HCT116 (cell line): ENCODE data around the gene HSD17B12. TPM values are rescaled to one million over a fixed set of nuclear protein-coding genes. Genes with fewer than 3 reads are reported as not detected.
A peak's percentile ranks its signal among the peaks of the same experiment; 100 is the strongest.

Source experiments
- ATAC-seq: fragments of 200-7000 bp; cut with Tn5 transposase; 2 replicates; pipeline ENCODE4 v1.9.1; 2020; ENCODE audit warnings: mild to moderate bottlenecking, moderate library complexity
- BruUV-seq: library from RNA; stranded (reverse); fragments of 400-500 nt; replicated peaks from 2 replicates; lab custom pipeline; 2021; lab: Mats Ljungman, UMichigan
- CTCF ChIA-PET: fragments of 300-600 bp; sonication (Branson Sonifier 250); formaldehyde crosslinking; loops from one replicate; lab custom pipeline; 2021; ENCODE audit warnings: antibody characterized with exemption; lab: Charles Lee
- POLR2A ChIA-PET: fragments of 300-600, 350-600 bp; sonication (Branson Sonifier 250); formaldehyde crosslinking; loops from one replicate; lab custom pipeline; 2021; ENCODE audit warnings: antibody characterized with exemption; lab: Charles Lee
- RAD21 ChIA-PET, 2 experiments: fragments of 300-600 bp; sonication (Branson Sonifier 250); formaldehyde crosslinking; loops; one replicate each; lab custom pipeline; 2023; ENCODE audit warnings: low total read pairs in 2 of 2; ENCODE audit not compliant: uncharacterized antibody in 2 of 2, unreplicated experiment in 2 of 2, low non-redundant PET in 1 of 2; lab: Charles Lee
- DNase-seq: peaks from one replicate; pipeline ENCODE4 v3.0.0-alpha.2; 2010; ENCODE audit warnings: low read depth, low spot score
- H2AFZ ChIP-seq: fragments of 200-600 bp; shearing (Covaris generic), sonication (generic); 2 replicates; pipeline ENCODE4 v1.6.1; 2017; ENCODE audit warnings: low read depth, mixed run types, mixed read lengths, antibody characterized with exemption, low read length; ENCODE audit not compliant: poor library complexity, severe bottlenecking
- H3K27ac ChIP-seq: 2 replicates; pipeline ENCODE4 v1.5.1; 2012; ENCODE audit warnings: low read depth, low read length
- H3K27me3 ChIP-seq: fragments of 200-600 bp; sonication (generic); 2 replicates; pipeline ENCODE4 v1.6.1; 2016; ENCODE audit warnings: mixed run types, low read length, mixed read lengths; ENCODE audit not compliant: insufficient read depth
- H3K36me3 ChIP-seq, 2 experiments: fragments of 200-500 bp in 1 of 2; fragments of 200-600 bp in 1 of 2; sonication (Bioruptor generic) in 1 of 2; sonication (generic) in 1 of 2; 2 replicates each; pipeline versions ENCODE4 v1.5.1 to v1.6.1; 2014 to 2016; ENCODE audit warnings: low read length in 2 of 2, inconsistent platforms in 1 of 2, mixed read lengths in 1 of 2, mixed run types in 1 of 2; ENCODE audit not compliant: insufficient read depth in 2 of 2, control insufficient read depth in 1 of 2
- H3K4me1 ChIP-seq, 2 experiments: fragments of 200-600 bp in 1 of 2; sonication (generic) in 1 of 2; 2 replicates each; pipeline versions ENCODE4 v1.5.1 to v1.6.1; 2012 to 2017; ENCODE audit warnings: low read length in 2 of 2, inconsistent platforms in 1 of 2, mild to moderate bottlenecking in 1 of 2, mixed read lengths in 1 of 2, mixed run types in 1 of 2, moderate library complexity in 1 of 2; ENCODE audit not compliant: insufficient read depth in 2 of 2, control insufficient read depth in 1 of 2
- H3K4me2 ChIP-seq: fragments of 200-600 bp; sonication (generic); 2 replicates; pipeline ENCODE4 v1.6.1; 2017; ENCODE audit warnings: mixed run types, low read length, mixed read lengths
- H3K4me3 ChIP-seq, 2 experiments: fragments of 200-600 bp in 1 of 2; sonication (generic) in 1 of 2; replicated peaks in 1 of 2; 2 replicates each; pipeline ENCODE4 v1.5.1; 2011 to 2016; ENCODE audit warnings: low read length in 2 of 2, control low read depth in 1 of 2, low read depth in 1 of 2, mild to moderate bottlenecking in 1 of 2, mixed read lengths in 1 of 2, mixed run types in 1 of 2
- H3K79me2 ChIP-seq: fragments of 200-600 bp; sonication (generic); 2 replicates; pipeline ENCODE4 v1.6.1; 2017; ENCODE audit warnings: mild to moderate bottlenecking, mixed run types, low read length, moderate library complexity, mixed read lengths; ENCODE audit not compliant: insufficient read depth
- H3K9ac ChIP-seq: fragments of 200-600 bp; sonication (generic); 2 replicates; pipeline ENCODE4 v1.6.1; 2016; ENCODE audit warnings: low read length, mixed read lengths
- H3K9me2 ChIP-seq: fragments of 200-600 bp; sonication (generic), shearing (Covaris generic); 2 replicates; pipeline ENCODE4 v1.6.1; 2017; ENCODE audit warnings: mixed run types, mild to moderate bottlenecking, moderate library complexity; ENCODE audit not compliant: insufficient read depth
- H3K9me3 ChIP-seq, 2 experiments: fragments of 200-500 bp in 1 of 2; fragments of 200-600 bp in 1 of 2; sonication (Bioruptor generic) in 1 of 2; sonication (generic) in 1 of 2; 2 replicates each; pipeline ENCODE4 v1.6.1; 2014 to 2017; ENCODE audit warnings: low read length in 2 of 2, mixed read lengths in 2 of 2, inconsistent platforms in 1 of 2, low read depth in 1 of 2, mild to moderate bottlenecking in 1 of 2, mixed run types in 1 of 2, moderate library complexity in 1 of 2; ENCODE audit not compliant: control insufficient read depth in 1 of 2, insufficient read depth in 1 of 2
- H4K20me1 ChIP-seq: fragments of 200-600 bp; sonication (generic), shearing (Covaris generic); 2 replicates; pipeline ENCODE4 v1.6.1; 2017; ENCODE audit warnings: mixed run types, mild to moderate bottlenecking, moderate library complexity; ENCODE audit not compliant: insufficient read depth
- CBX3 ChIP-seq: IDR thresholded peaks from 2 replicates; pipeline ENCODE4 v1.6.1; 2012; ENCODE audit warnings: low read depth
- CEBPB ChIP-seq: IDR thresholded peaks from 2 replicates; pipeline ENCODE4 v1.6.1; 2012; ENCODE audit warnings: low read depth
- CTCF ChIP-seq, 3 experiments: fragments of 200-600 bp in 1 of 3; sonication (generic) in 1 of 3; IDR thresholded peaks in 2 of 3; conservative IDR thresholded peaks in 1 of 3; 2 replicates each; pipeline ENCODE4 v1.5.1; 2012 to 2017; ENCODE audit warnings: low read depth in 2 of 3, low read length in 2 of 3, antibody characterized with exemption in 1 of 3, borderline replicate concordance in 1 of 3, control low read depth in 1 of 3, mild to moderate bottlenecking in 1 of 3, mixed read lengths in 1 of 3, mixed run types in 1 of 3, moderate library complexity in 1 of 3; ENCODE audit not compliant: insufficient read depth in 1 of 3
- ELF1 ChIP-seq: IDR thresholded peaks from 2 replicates; pipeline ENCODE4 v1.6.1; 2012; ENCODE audit warnings: low read depth, borderline replicate concordance
- JUND ChIP-seq: IDR thresholded peaks from 2 replicates; pipeline ENCODE4 v1.6.1; 2012
- MAX ChIP-seq: IDR thresholded peaks from 2 replicates; pipeline ENCODE4 v1.6.1; 2012
- POLR2AphosphoS5 ChIP-seq: IDR thresholded peaks from 2 replicates; pipeline ENCODE4 v1.6.1; 2011; ENCODE audit warnings: mild to moderate bottlenecking, low read depth, low read length, moderate library complexity
- RAD21 ChIP-seq: IDR thresholded peaks from 2 replicates; pipeline ENCODE4 v1.6.1; 2012; ENCODE audit warnings: low read depth, mild to moderate bottlenecking
- SIN3A ChIP-seq: IDR thresholded peaks from 2 replicates; pipeline ENCODE4 v1.6.1; 2012; ENCODE audit warnings: low read depth
- SP1 ChIP-seq: IDR thresholded peaks from 2 replicates; pipeline ENCODE4 v1.6.1; 2012; ENCODE audit warnings: low read depth
- SRF ChIP-seq: IDR thresholded peaks from 2 replicates; pipeline ENCODE4 v1.6.1; 2012; ENCODE audit warnings: low read depth
- TCF7L2 ChIP-seq: IDR thresholded peaks from 2 replicates; pipeline ENCODE4 v1.7.0; 2011; ENCODE audit warnings: borderline replicate concordance, inconsistent platforms; ENCODE audit not compliant: insufficient read depth, insufficient read length; ENCODE audit errors: extremely low read depth
- YY1 ChIP-seq: IDR thresholded peaks from 2 replicates; pipeline ENCODE4 v1.6.1; 2011; ENCODE audit warnings: low read length, low read depth, moderate library complexity, mild to moderate bottlenecking; ENCODE audit not compliant: insufficient replicate concordance; ENCODE audit errors: extremely low read depth
- ZBTB33 ChIP-seq: IDR thresholded peaks from 2 replicates; pipeline ENCODE4 v1.6.1; 2011; ENCODE audit warnings: mild to moderate bottlenecking, low read length, moderate library complexity; ENCODE audit not compliant: insufficient replicate concordance; ENCODE audit errors: extremely low read depth
- intact Hi-C: fragments of 100-400 bp; cut with micrococcal nuclease; formaldehyde crosslinking; loops from 2 replicates; pipeline ENCODE4 v1.10.0; 2022
- total RNA-seq: library from RNA; stranded (reverse); gene quantifications from one replicate; pipeline ENCODE4 v1.2.1, GENCODE V29; 2021; ENCODE audit not compliant: unreplicated experiment
- TF ChIP-seq, protein P1 (sequence below): IDR thresholded peaks from 2 replicates; pipeline ENCODE4 v1.6.1; 2012

Gene HSD17B12
- total RNA-seq, 1 experiment from 2014 or later = 83.7 TPM

DNA sequence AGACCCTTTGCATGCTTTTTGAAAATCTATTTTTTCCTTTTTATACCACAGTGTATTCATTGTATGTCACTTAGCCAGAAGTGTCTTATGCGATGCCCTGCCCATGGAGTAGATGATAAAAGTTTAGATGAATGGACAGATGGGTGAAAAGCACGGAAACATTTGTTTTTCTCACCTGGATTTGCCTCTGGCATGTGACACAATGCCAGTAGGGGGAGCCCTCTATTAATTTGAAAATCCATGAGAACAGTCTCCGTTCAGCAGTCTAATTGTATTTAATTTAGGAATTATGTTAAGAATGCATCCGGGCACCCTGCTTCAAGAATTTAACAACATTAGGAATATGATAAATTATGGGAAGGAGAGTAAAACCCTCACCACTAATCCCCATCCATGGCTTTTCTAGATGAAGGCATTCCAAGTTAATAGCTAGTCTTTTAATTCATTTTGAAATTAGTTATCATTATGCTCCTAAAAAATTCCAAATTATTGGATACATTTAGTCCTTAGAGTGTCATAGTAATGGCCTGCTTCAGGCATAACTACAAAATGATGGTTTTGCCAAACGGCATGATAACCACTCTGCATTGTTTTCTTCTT is 144.8 kb downstream of the HSD17B12 start (continued):
- peak; percentile 58 to 83 (median 75); a peak in 5 of 6 replicates for TF ChIP-seq CTCF (IDR thresholded peaks at IDR 0.05 in 2 of 3, conservative IDR thresholded peaks at IDR 0.05 in 1 of 3; ENCODE audit: borderline replicate concordance in 1 of 3, insufficient read depth in 1 of 3, low read depth in 2 of 3, low read length in 2 of 3)
- TF ChIP-seq TCF7L2 = no peak
- TF ChIP-seq CEBPB = no peak
- TF ChIP-seq JUND = no peak

- ChIA-PET RAD21 (no interaction called here), POLR2A (interaction anchor here (0.6 to 1.6 kb wide), 2 partner anchors 145 to 151 kb away, joined by 3 to 5 read pairs; partner anchors contain the start of gene HSD17B12), CTCF (interaction anchor here (1.0 to 2.4 kb wide), 4 partner anchors 21 to 327 kb away, joined by 3 to 22 read pairs (median 4); no protein-coding TSS in a partner anchor)
- Histone ChIP-seq H3K4me2 (peak overlapping the region; percentile 65), H4K20me1 (no peaks in the 10 kb centered on the region), H3K9me3 (no peaks in the 10 kb centered on the region), H3K9ac (peak overlapping the region; percentile 33), H3K27ac (peak overlapping the region; percentile 44; the same call in 1 of the 2 replicates), H3K27me3 (no peaks in the 10 kb centered on the region), H3K36me3 (no peaks in the 10 kb centered on the region), H3K4me3 (peak overlapping the region in 1 of 2 experiments; percentile 28; a peak in 2 of 4 replicates), H2AFZ (no peak overlapping the region), H3K4me1 (peaks cover 24 to 44% of the 10 kb centered on the region in 2 experiments), H3K79me2 (no peaks in the 10 kb centered on the region), H3K9me2 (no peaks in the 10 kb centered on the region)
- peak; percentile 95 for ATAC-seq
- intact Hi-C loops = no loop called here
- no TSS peak for BruUV-seq
- DNase-seq = peak; percentile 98
- no peak for TF ChIP-seq CTCF (IDR thresholded peaks at IDR 0.05 in 2 of 3, conservative IDR thresholded peaks at IDR 0.05 in 1 of 3; ENCODE audit: borderline replicate concordance in 1 of 3, insufficient read depth in 1 of 3, low read depth in 2 of 3, low read length in 2 of 3)
- peak; percentile 97 for TF ChIP-seq SP1
- peak; percentile 66 for TF ChIP-seq MAX
- peak; percentile 100 for TF ChIP-seq JUND
- peak; percentile 85 for TF ChIP-seq CEBPB
- peak; percentile 17 for TF ChIP-seq YY1
- peak; percentile 97 for TF ChIP-seq SIN3A
- peak; percentile 91 for TF ChIP-seq CBX3
- TF ChIP-seq ZBTB33 = no peak
- TF ChIP-seq, protein P1, sequence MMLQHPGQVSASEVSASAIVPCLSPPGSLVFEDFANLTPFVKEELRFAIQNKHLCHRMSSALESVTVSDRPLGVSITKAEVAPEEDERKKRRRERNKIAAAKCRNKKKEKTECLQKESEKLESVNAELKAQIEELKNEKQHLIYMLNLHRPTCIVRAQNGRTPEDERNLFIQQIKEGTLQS = peak; percentile 87
- no peak for TF ChIP-seq ELF1
- 0 out of 2 replicates have a peak, but pooled peaks have one; percentile 10 for TF ChIP-seq RAD21
- peak; percentile 58 for TF ChIP-seq POLR2AphosphoS5
- peak; percentile 83 for TF ChIP-seq TCF7L2
- TF ChIP-seq SRF = peak; percentile 89
Measured at GRCh38 chr11:43830928-43831440, 150.4 kb downstream of the HSD17B12 start.
